Sigmoid colon (tissue), 4 donors: ENCODE data around the gene PADI2.

ENCODE experiments used
- POLR2AphosphoS5 ChIP-seq, 4 donors: sonication (generic); formaldehyde crosslinking; IDR thresholded peaks; one replicate each; pipeline ENCODE4 v1.6.1; 2017; ENCODE audit warnings: antibody characterized with exemption in 4 of 4
- TF ChIP-seq, protein P1 (sequence below), 4 experiments: fragments of 450-650 bp in 3 of 4; fragments of 200-600 bp in 1 of 4; IDR thresholded peaks; one replicate each; pipeline ENCODE4 v1.5.1; 2016 to 2019; ENCODE audit warnings: antibody characterized with exemption in 4 of 4, mild to moderate bottlenecking in 3 of 4, moderate library complexity in 2 of 4

DNA sequence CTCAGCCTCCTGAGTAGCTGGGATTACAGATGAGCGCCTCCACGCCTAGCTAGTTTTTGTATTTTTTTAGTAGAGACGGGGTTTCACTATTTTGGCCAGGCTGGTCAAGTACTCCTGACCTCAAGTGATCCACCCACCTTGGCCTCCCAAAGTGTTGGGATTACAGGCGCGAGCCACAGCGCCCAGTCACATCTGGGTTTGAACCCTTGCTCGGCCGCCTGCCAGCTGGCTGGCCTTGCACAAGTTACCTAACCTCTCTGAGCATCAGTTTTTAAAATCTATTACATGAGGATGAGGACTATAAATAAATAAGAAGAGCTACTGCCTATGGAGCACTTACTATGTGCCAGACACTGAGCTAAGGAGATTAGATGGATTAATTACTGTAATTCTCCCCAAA lies 17.7 kb upstream of the PADI2 start:
- TF ChIP-seq POLR2AphosphoS5 (IDR thresholded peaks at IDR 0.05), result no peak
- TF ChIP-seq, protein P1, sequence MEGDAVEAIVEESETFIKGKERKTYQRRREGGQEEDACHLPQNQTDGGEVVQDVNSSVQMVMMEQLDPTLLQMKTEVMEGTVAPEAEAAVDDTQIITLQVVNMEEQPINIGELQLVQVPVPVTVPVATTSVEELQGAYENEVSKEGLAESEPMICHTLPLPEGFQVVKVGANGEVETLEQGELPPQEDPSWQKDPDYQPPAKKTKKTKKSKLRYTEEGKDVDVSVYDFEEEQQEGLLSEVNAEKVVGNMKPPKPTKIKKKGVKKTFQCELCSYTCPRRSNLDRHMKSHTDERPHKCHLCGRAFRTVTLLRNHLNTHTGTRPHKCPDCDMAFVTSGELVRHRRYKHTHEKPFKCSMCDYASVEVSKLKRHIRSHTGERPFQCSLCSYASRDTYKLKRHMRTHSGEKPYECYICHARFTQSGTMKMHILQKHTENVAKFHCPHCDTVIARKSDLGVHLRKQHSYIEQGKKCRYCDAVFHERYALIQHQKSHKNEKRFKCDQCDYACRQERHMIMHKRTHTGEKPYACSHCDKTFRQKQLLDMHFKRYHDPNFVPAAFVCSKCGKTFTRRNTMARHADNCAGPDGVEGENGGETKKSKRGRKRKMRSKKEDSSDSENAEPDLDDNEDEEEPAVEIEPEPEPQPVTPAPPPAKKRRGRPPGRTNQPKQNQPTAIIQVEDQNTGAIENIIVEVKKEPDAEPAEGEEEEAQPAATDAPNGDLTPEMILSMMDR (IDR thresholded peaks at IDR 0.05), result no peak
